ENCODE results near the gene TPRA1.

TPRA1 gene

GRCh38 chr3:127541320-127541719 lies 49.2 kb downstream of the TPRA1 start:
- 95% methylated on average over 5 of the region's 5 CpGs for WGBS, 2 experiments
- H3K27ac ChIP-seq (ENCODE audit: insufficient read depth, low read depth, low read length, poor library complexity, severe bottlenecking), result no peak overlapping the region
- no peak overlapping the region for H3K4me3 ChIP-seq (ENCODE audit: insufficient read depth, low read depth, low read length)
- no peaks in the 10 kb centered on the region for H3K9me3 ChIP-seq (ENCODE audit: control insufficient read depth, low read length)
- H3K36me3 ChIP-seq (ENCODE audit: control insufficient read depth, insufficient read depth, low read length), result no peaks in the 10 kb centered on the region
- no peaks in the 10 kb centered on the region for H3K27me3 ChIP-seq (ENCODE audit: control insufficient read depth, insufficient read depth, low read length, poor library complexity, severe bottlenecking)
- peaks cover 19% of the 10 kb centered on the region for H3K4me1 ChIP-seq (ENCODE audit: control insufficient read depth, insufficient read depth, low read length)

GRCh38 chr3:127539366-127540060 lies 51.0 kb downstream of the TPRA1 start:
- H3K36me3 ChIP-seq (ENCODE audit: control insufficient read depth, insufficient read depth, low read length), result no peaks in the 10 kb centered on the region
- no peaks in the 10 kb centered on the region for H3K27me3 ChIP-seq (ENCODE audit: control insufficient read depth, insufficient read depth, low read length, poor library complexity, severe bottlenecking)
- no peak overlapping the region for H3K27ac ChIP-seq (ENCODE audit: insufficient read depth, low read depth, low read length, poor library complexity, severe bottlenecking)
- peaks cover 29% of the 10 kb centered on the region for H3K4me1 ChIP-seq (ENCODE audit: control insufficient read depth, insufficient read depth, low read length)
- no peak overlapping the region for H3K4me3 ChIP-seq (ENCODE audit: insufficient read depth, low read depth, low read length)
- 92 to 93% methylated on average over 17 of the region's 17 CpGs for WGBS, 2 experiments
- no peaks in the 10 kb centered on the region for H3K9me3 ChIP-seq (ENCODE audit: control insufficient read depth, low read length)

GRCh38 chr3:127538569-127538968 lies 52.0 kb downstream of the TPRA1 start:
- Histone ChIP-seq H3K9me3 (ENCODE audit: control insufficient read depth, low read length) (no peaks in the 10 kb centered on the region), H3K36me3 (ENCODE audit: control insufficient read depth, insufficient read depth, low read length) (no peaks in the 10 kb centered on the region), H3K4me3 (ENCODE audit: insufficient read depth, low read depth, low read length) (no peak overlapping the region), H3K27ac (ENCODE audit: insufficient read depth, low read depth, low read length, poor library complexity, severe bottlenecking) (no peak overlapping the region), H3K27me3 (ENCODE audit: control insufficient read depth, insufficient read depth, low read length, poor library complexity, severe bottlenecking) (no peaks in the 10 kb centered on the region), H3K4me1 (ENCODE audit: control insufficient read depth, insufficient read depth, low read length) (peaks cover 28% of the 10 kb centered on the region)
- WGBS, 2 experiments, result 91 to 95% methylated on average over 5 of the region's 5 CpGs

GRCh38 chr3:127536830-127537812 lies 53.4 kb downstream of the TPRA1 start:
- WGBS, 2 experiments, result 80 to 85% methylated on average over 22 of the region's 22 CpGs
- H3K27ac ChIP-seq (ENCODE audit: insufficient read depth, low read depth, low read length, poor library complexity, severe bottlenecking), result no peak overlapping the region

GRCh38 chr3:127535901-127536829 lies 54.4 kb downstream of the TPRA1 start:
- Histone ChIP-seq H3K4me1 (ENCODE audit: control insufficient read depth, insufficient read depth, low read length) (peaks cover 28% of the 10 kb centered on the region), H3K9me3 (ENCODE audit: control insufficient read depth, low read length) (no peaks in the 10 kb centered on the region), H3K36me3 (ENCODE audit: control insufficient read depth, insufficient read depth, low read length) (no peaks in the 10 kb centered on the region), H3K27ac (ENCODE audit: insufficient read depth, low read depth, low read length, poor library complexity, severe bottlenecking) (no peak overlapping the region), H3K27me3 (ENCODE audit: control insufficient read depth, insufficient read depth, low read length, poor library complexity, severe bottlenecking) (no peaks in the 10 kb centered on the region), H3K4me3 (ENCODE audit: insufficient read depth, low read depth, low read length) (no peak overlapping the region)
- WGBS, 2 experiments, result 88 to 89% methylated on average over 18 of the region's 18 CpGs

More at GRCh38 chr3:127536830-127537812, 53.4 kb downstream of the TPRA1 start:
- Histone ChIP-seq H3K4me3 (ENCODE audit: insufficient read depth, low read depth, low read length) (no peak overlapping the region), H3K4me1 (ENCODE audit: control insufficient read depth, insufficient read depth, low read length) (peaks cover 28% of the 10 kb centered on the region), H3K27me3 (ENCODE audit: control insufficient read depth, insufficient read depth, low read length, poor library complexity, severe bottlenecking) (no peaks in the 10 kb centered on the region), H3K9me3 (ENCODE audit: control insufficient read depth, low read length) (no peaks in the 10 kb centered on the region), H3K36me3 (ENCODE audit: control insufficient read depth, insufficient read depth, low read length) (no peaks in the 10 kb centered on the region)

- no peaks in the 10 kb centered on the region for H3K9me3 ChIP-seq (ENCODE audit: control insufficient read depth, low read length)
- peaks cover 28% of the 10 kb centered on the region for H3K4me1 ChIP-seq (ENCODE audit: control insufficient read depth, insufficient read depth, low read length)
- H3K27me3 ChIP-seq (ENCODE audit: control insufficient read depth, insufficient read depth, low read length, poor library complexity, severe bottlenecking), result no peaks in the 10 kb centered on the region
- H3K36me3 ChIP-seq (ENCODE audit: control insufficient read depth, insufficient read depth, low read length), result no peaks in the 10 kb centered on the region
- H3K27ac ChIP-seq (ENCODE audit: insufficient read depth, low read depth, low read length, poor library complexity, severe bottlenecking), result no peak overlapping the region
- H3K4me3 ChIP-seq (ENCODE audit: insufficient read depth, low read depth, low read length), result no peak overlapping the region
- 83 to 84% methylated on average over 12 of the region's 12 CpGs for WGBS, 2 experiments
Measured at GRCh38 chr3:127535106-127535785, 55.3 kb downstream of the TPRA1 start.

GRCh38 chr3:127534564-127534963 lies 56.0 kb downstream of the TPRA1 start:
- H3K4me3 ChIP-seq (ENCODE audit: insufficient read depth, low read depth, low read length), result no peak overlapping the region
- 94 to 95% methylated on average over 11 of the region's 11 CpGs for WGBS, 2 experiments
- no peaks in the 10 kb centered on the region for H3K27me3 ChIP-seq (ENCODE audit: control insufficient read depth, insufficient read depth, low read length, poor library complexity, severe bottlenecking)
- H3K9me3 ChIP-seq (ENCODE audit: control insufficient read depth, low read length), result no peaks in the 10 kb centered on the region
- peaks cover 28% of the 10 kb centered on the region for H3K4me1 ChIP-seq (ENCODE audit: control insufficient read depth, insufficient read depth, low read length)
- H3K36me3 ChIP-seq (ENCODE audit: control insufficient read depth, insufficient read depth, low read length), result no peaks in the 10 kb centered on the region
- no peak overlapping the region for H3K27ac ChIP-seq (ENCODE audit: insufficient read depth, low read depth, low read length, poor library complexity, severe bottlenecking)

GRCh38 chr3:127534161-127534451 lies 56.4 kb downstream of the TPRA1 start:
- H3K4me3 ChIP-seq (ENCODE audit: insufficient read depth, low read depth, low read length), result no peak overlapping the region
- H3K27me3 ChIP-seq (ENCODE audit: control insufficient read depth, insufficient read depth, low read length, poor library complexity, severe bottlenecking), result no peaks in the 10 kb centered on the region
- H3K4me1 ChIP-seq (ENCODE audit: control insufficient read depth, insufficient read depth, low read length), result peaks cover 28% of the 10 kb centered on the region
- H3K36me3 ChIP-seq (ENCODE audit: control insufficient read depth, insufficient read depth, low read length), result no peaks in the 10 kb centered on the region
- no peak overlapping the region for H3K27ac ChIP-seq (ENCODE audit: insufficient read depth, low read depth, low read length, poor library complexity, severe bottlenecking)
- H3K9me3 ChIP-seq (ENCODE audit: control insufficient read depth, low read length), result no peaks in the 10 kb centered on the region
- WGBS, 2 experiments, result 92 to 95% methylated on average over 2 of the region's 2 CpGs

GRCh38 chr3:127532561-127533203 lies 57.9 kb downstream of the TPRA1 start:
- Histone ChIP-seq H3K27me3 (ENCODE audit: control insufficient read depth, insufficient read depth, low read length, poor library complexity, severe bottlenecking) (no peaks in the 10 kb centered on the region), H3K4me1 (ENCODE audit: control insufficient read depth, insufficient read depth, low read length) (peaks cover 28% of the 10 kb centered on the region), H3K36me3 (ENCODE audit: control insufficient read depth, insufficient read depth, low read length) (no peaks in the 10 kb centered on the region), H3K27ac (ENCODE audit: insufficient read depth, low read depth, low read length, poor library complexity, severe bottlenecking) (no peak overlapping the region), H3K4me3 (ENCODE audit: insufficient read depth, low read depth, low read length) (no peak overlapping the region), H3K9me3 (ENCODE audit: control insufficient read depth, low read length) (no peaks in the 10 kb centered on the region)
- 93 to 94% methylated on average over 7 of the region's 7 CpGs for WGBS, 2 experiments
